T-cell (primary cell): ENCODE data around the gene NECTIN1. TPM values are rescaled to one million over a fixed set of nuclear protein-coding genes. Genes with fewer than 3 reads are reported as not detected.
A peak's percentile ranks its signal among the peaks of the same experiment; 100 is the strongest.

Experiments used
- ATAC-seq, 4 experiments: fragments of 200-7000 bp in 3 of 4; fragments of 150-1000 bp in 1 of 4; cut with Tn5 transposase; replicated peaks in 1 of 4; 1 replicate in 3 of 4; 2 replicates in 1 of 4; pipeline ENCODE4 v1.10.0; 2021; ENCODE audit warnings: moderate library complexity in 3 of 4, mild to moderate bottlenecking in 2 of 4, moderate number of reproducible peaks in 1 of 4
- CTCF ChIA-PET, 2 donors: fragments of 300-600 bp; sonication (Branson Sonifier 250); formaldehyde crosslinking; loops; one replicate each; lab custom pipeline; 2022; ENCODE audit warnings: antibody characterized with exemption in 2 of 2; lab: Charles Lee
- POLR2A ChIA-PET, 2 donors: fragments of 300-600 bp; sonication (Branson Sonifier 250); formaldehyde crosslinking; loops; one replicate each; lab custom pipeline; 2022; ENCODE audit warnings: antibody characterized with exemption in 2 of 2; lab: Charles Lee
- DNase-seq, 35 experiments: peaks; one replicate each; pipeline versions ENCODE4 v3.0.0 to v3.0.0-alpha.2; 2013 to 2023
- H3K27ac ChIP-seq: one replicate; pipeline ENCODE4 v1.5.1; 2013; ENCODE audit warnings: low read length
- H3K27me3 ChIP-seq, 2 experiments: replicated peaks in 1 of 2; 1 replicate in 1 of 2; 2 replicates in 1 of 2; pipeline versions ENCODE4 v1.6.1 to v1.7.0; 2013; ENCODE audit warnings: low read length in 1 of 2, mixed read lengths in 1 of 2; ENCODE audit not compliant: control insufficient read depth in 2 of 2, insufficient read depth in 2 of 2; ENCODE audit errors: extremely low read depth in 1 of 2
- H3K36me3 ChIP-seq, 2 donors: 1 replicate in 1 of 2; 2 replicates in 1 of 2; pipeline versions ENCODE4 v1.6.1 to v1.7.0; 2013; ENCODE audit warnings: low read length in 1 of 2; ENCODE audit not compliant: control insufficient read depth in 2 of 2, insufficient read depth in 1 of 2; ENCODE audit errors: extremely low read depth in 1 of 2
- H3K4me1 ChIP-seq, 2 experiments: 1 replicate in 1 of 2; 2 replicates in 1 of 2; pipeline versions ENCODE4 v1.6.1 to v1.7.0; 2013; ENCODE audit warnings: low read length in 2 of 2, mixed read lengths in 1 of 2; ENCODE audit not compliant: insufficient read depth in 2 of 2, control insufficient read depth in 1 of 2; ENCODE audit errors: extremely low read depth in 1 of 2
- H3K4me3 ChIP-seq, 2 donors: 1 replicate in 1 of 2; 2 replicates in 1 of 2; pipeline versions ENCODE4 v1.5.1 to v1.7.0; 2013; ENCODE audit warnings: mild to moderate bottlenecking in 2 of 2, low read length in 1 of 2, moderate library complexity in 1 of 2; ENCODE audit not compliant: control insufficient read depth in 1 of 2; ENCODE audit errors: extremely low read depth in 1 of 2
- H3K9me3 ChIP-seq: 2 replicates; pipeline ENCODE4 v1.7.0; 2013
- H3K27ac Mint-ChIP-seq, 2 donors: one replicate each; pipeline ENCODE4 v1.8.0; 2020 to 2021; ENCODE audit warnings: mild to moderate bottlenecking in 2 of 2, mixed read lengths in 2 of 2
- H3K27me3 Mint-ChIP-seq, 2 donors: one replicate each; pipeline ENCODE4 v1.8.0; 2021 to 2022; ENCODE audit warnings: mixed read lengths in 2 of 2
- H3K36me3 Mint-ChIP-seq: one replicate; pipeline ENCODE4 v1.8.0; 2021; ENCODE audit warnings: mixed read lengths
- H3K4me1 Mint-ChIP-seq, 3 donors: one replicate each; pipeline ENCODE4 v1.8.0; 2020 to 2022; ENCODE audit warnings: mixed read lengths in 3 of 3, mild to moderate bottlenecking in 1 of 3
- H3K4me3 Mint-ChIP-seq, 3 donors: one replicate each; pipeline ENCODE4 v1.8.0; 2020 to 2022; ENCODE audit warnings: mild to moderate bottlenecking in 3 of 3, mixed read lengths in 3 of 3, moderate library complexity in 3 of 3
- H3K9me3 Mint-ChIP-seq, 3 donors: one replicate each; pipeline ENCODE4 v1.8.0; 2020 to 2022; ENCODE audit warnings: mixed read lengths in 3 of 3
- WGBS: methylation state at CpG from one replicate; pipeline ENCODE4 v1.1.5; 2013; ENCODE audit warnings: missing lambda C conversion rate; ENCODE audit not compliant: insufficient coverage; 5-methylcytosine and 5-hydroxymethylcytosine counted together
- total RNA-seq, 35 experiments: library from RNA in 6 of 35; stranded (reverse) in 6 of 35; fragments of 120-200 nt in 1 of 35; gene quantifications; one replicate each; pipeline versions ENCODE4 v1.2.1 to v1.2.4 and lab custom pipeline; 2013 to 2026

Gene NECTIN1
- total RNA-seq, 5 donors from 2014 or later (not counting 1 experiment from before 2014, with no cell fraction given), result 1.8 to 3.5 (median 3.1) TPM

DNA sequence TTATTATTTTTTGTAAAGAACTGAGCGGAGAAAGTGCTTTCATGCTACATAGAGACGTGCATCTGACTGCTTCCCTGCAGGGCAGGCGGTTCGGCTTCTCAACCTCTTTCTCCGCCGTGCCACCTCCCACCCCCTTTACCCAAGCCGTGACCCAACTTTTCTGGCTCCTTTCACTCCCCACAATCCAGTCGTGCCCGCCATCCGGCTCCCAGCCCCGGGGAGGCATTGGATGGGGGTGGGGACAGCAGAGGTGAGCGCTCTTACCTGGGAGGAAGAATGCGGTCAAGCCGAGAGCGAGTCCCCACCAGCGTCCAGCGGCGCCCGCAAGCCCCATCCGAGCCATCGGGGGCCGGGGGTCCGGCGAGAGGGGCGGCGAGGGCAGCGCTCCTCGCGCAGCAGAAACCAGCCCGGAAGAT, 781 bp downstream of the NECTIN1 start:
- WGBS, result 1% methylated on average over 22 of the region's 30 CpGs
- H3K27ac Mint-ChIP-seq, result peak overlapping the region; percentile 58 to 59
- peak overlapping the region; percentile 79 to 93 (median 88) for H3K4me3 Mint-ChIP-seq
- peaks cover 11 to 13% of the 10 kb centered on the region in 2 donors for H3K27me3 Mint-ChIP-seq
- Histone ChIP-seq H3K27ac (no peak overlapping the region), H3K27me3 (peaks cover 5 to 52% of the 10 kb centered on the region in 2 experiments), H3K36me3 (no peaks in the 10 kb centered on the region), H3K4me1 (peaks cover 11 to 28% of the 10 kb centered on the region in 2 experiments), H3K4me3 (peak overlapping the region; percentile 61 to 78), H3K9me3 (no peaks in the 10 kb centered on the region)
- DNase-seq (peak in 4 of 35 experiments; percentile 1 to 31 (median 16)), ATAC-seq (no peak)
- H3K9me3 Mint-ChIP-seq, result no peaks in the 10 kb centered on the region
- peaks cover 5 to 22% (median 12%) of the 10 kb centered on the region in 3 donors for H3K4me1 Mint-ChIP-seq
- H3K36me3 Mint-ChIP-seq, result no peaks in the 10 kb centered on the region
- ChIA-PET CTCF (interaction anchor here in 1 of 2 donors (0.9 kb wide), 1 partner anchor 31 kb away, joined by 3 read pairs; no protein-coding TSS in a partner anchor), POLR2A (interaction anchor here in 1 of 2 donors (0.7 kb wide), 1 partner anchor 154 kb away, joined by 10 read pairs; no protein-coding TSS in a partner anchor)

GRCh38 chr11:119727523-119728151, 1.4 kb downstream of the NECTIN1 start:
- ChIA-PET CTCF (interaction anchor here in 1 of 2 donors (0.9 kb wide), 1 partner anchor 32 kb away, joined by 3 read pairs; no protein-coding TSS in a partner anchor), POLR2A (interaction anchor here in 1 of 2 donors (0.7 kb wide), 1 partner anchor 153 kb away, joined by 10 read pairs; no protein-coding TSS in a partner anchor)
- peaks cover 5 to 22% (median 12%) of the 10 kb centered on the region in 3 donors for H3K4me1 Mint-ChIP-seq
- H3K4me1 ChIP-seq, result peaks cover 11 to 28% of the 10 kb centered on the region in 2 experiments
- H3K4me3 Mint-ChIP-seq, result peak overlapping the region; percentile 79 to 93 (median 88)
- no peaks in the 10 kb centered on the region for H3K9me3 ChIP-seq
- peak overlapping the region; percentile 61 to 78 for H3K4me3 ChIP-seq
- no peaks in the 10 kb centered on the region for H3K36me3 ChIP-seq
- peaks cover 2 to 48% of the 10 kb centered on the region in 2 experiments for H3K27me3 ChIP-seq
- no peaks in the 10 kb centered on the region for H3K36me3 Mint-ChIP-seq
- 1% methylated on average over 23 of the region's 48 CpGs for WGBS
- no peaks in the 10 kb centered on the region for H3K9me3 Mint-ChIP-seq
- peak in 12 of 35 experiments; percentile 3 to 48 (median 22) for DNase-seq
- no peak overlapping the region for H3K27ac ChIP-seq
- peaks cover 11 to 13% of the 10 kb centered on the region in 2 donors for H3K27me3 Mint-ChIP-seq
- no peak overlapping the region for H3K27ac Mint-ChIP-seq
- no peak for ATAC-seq

DNA sequence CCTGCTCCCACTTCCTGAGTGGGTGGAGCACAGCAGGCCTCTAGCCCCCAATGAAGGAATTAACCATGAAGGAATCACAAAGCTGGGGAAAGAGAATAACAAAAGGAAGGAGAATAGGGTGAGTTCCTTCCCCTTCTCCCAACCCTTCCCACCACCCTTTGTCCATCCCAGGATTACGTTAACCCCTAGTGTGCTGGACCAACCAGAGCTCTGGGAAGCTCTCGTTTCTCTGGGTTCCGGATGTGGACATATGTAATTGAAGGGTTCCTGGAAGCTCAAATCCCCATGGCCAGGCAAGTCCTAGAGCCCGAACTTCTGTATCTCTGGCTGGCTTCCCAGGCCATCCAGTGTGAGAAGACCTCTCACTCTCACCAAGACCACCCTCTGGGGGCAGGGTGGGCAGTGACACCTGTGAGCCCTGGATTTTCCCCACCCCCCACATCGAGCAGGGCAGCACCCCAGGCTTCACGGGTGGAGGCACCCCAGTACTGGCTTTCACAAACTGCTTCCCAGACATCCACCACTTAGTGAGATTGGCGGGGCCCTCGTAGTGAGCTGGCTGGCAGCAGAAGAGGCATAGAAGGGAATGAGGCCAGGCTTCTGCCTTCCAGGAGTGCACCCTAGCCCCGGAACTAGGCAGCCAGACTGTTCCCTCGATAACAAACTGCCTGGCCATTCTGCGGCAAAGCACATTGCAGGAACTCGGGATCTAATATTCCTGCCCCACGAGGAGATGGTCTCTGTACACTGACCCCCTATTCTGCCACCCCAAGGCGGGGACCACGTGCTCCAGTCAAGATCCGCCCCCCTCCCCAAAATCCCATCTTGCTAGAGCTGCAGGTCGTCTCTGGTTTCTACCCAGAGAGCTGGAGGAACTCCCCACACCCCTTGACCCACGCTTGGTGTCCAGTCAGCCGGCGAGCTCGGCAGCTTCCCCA, 2.1 kb downstream of the NECTIN1 start:
- Mint-ChIP-seq H3K27ac (no peak overlapping the region), H3K27me3 (peaks cover 13 to 14% of the 10 kb centered on the region in 2 donors), H3K9me3 (no peaks in the 10 kb centered on the region), H3K4me3 (peak overlapping the region; percentile 56 to 88 (median 79)), H3K36me3 (no peaks in the 10 kb centered on the region), H3K4me1 (peaks cover 11 to 22% (median 12%) of the 10 kb centered on the region in 3 donors)
- Histone ChIP-seq H3K27ac (no peak overlapping the region), H3K4me3 (peak overlapping the region; percentile 61 to 78), H3K27me3 (peaks cover 2 to 49% of the 10 kb centered on the region in 2 experiments), H3K36me3 (no peaks in the 10 kb centered on the region), H3K4me1 (peaks cover 11 to 28% of the 10 kb centered on the region in 2 experiments), H3K9me3 (no peaks in the 10 kb centered on the region)
- no peak for ATAC-seq
- WGBS, result 31% methylated on average over 15 of the region's 21 CpGs
- no peak for DNase-seq
- CTCF ChIA-PET, result interaction anchor here (0.7 to 0.9 kb wide), 2 partner anchors 16 to 33 kb away, joined by 3 read pairs; no protein-coding TSS in a partner anchor
- POLR2A ChIA-PET, result no interaction called here

DNA sequence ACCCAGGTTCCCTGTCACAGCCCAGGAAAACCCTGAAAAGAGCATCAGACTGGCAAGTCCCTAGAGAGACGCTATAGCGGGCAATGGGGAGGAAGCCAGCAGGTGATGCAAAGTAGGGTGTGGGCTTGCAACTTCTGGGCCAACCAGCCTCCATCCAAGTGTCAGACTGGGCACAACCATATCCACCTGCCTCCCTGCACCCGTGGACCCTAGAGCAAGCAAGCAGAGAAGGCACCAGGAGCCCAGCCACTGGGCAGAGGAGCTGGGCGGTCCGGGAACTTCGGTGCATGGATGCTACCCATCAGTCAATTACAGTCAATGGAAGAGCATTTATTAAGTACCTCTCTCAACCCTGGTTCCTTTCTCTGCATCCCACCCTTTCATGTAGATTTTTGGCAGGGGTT, 2.8 kb downstream of the NECTIN1 start:
- H3K4me1 Mint-ChIP-seq, result peaks cover 12 to 22% (median 14%) of the 10 kb centered on the region in 3 donors
- no peaks in the 10 kb centered on the region for H3K36me3 Mint-ChIP-seq
- H3K27ac Mint-ChIP-seq, result no peak overlapping the region
- H3K27me3 ChIP-seq, result peaks cover 2 to 52% of the 10 kb centered on the region in 2 experiments
- no peaks in the 10 kb centered on the region for H3K9me3 ChIP-seq
- H3K27ac ChIP-seq, result no peak overlapping the region
- DNase-seq, result no peak
- no peaks in the 10 kb centered on the region for H3K36me3 ChIP-seq
- ChIA-PET CTCF (interaction anchor here in 1 of 2 donors (0.7 kb wide), 1 partner anchor 17 kb away, joined by 3 read pairs; no protein-coding TSS in a partner anchor), POLR2A (no interaction called here)
- peak overlapping the region in 2 of 3 donors; percentile 34 to 79 for H3K4me3 Mint-ChIP-seq
- H3K4me1 ChIP-seq, result peaks cover 11 to 28% of the 10 kb centered on the region in 2 experiments
- no peak for ATAC-seq
- 88% methylated on average over 6 of the region's 6 CpGs for WGBS
- H3K9me3 Mint-ChIP-seq, result no peaks in the 10 kb centered on the region
- peaks cover 11 to 16% of the 10 kb centered on the region in 2 donors for H3K27me3 Mint-ChIP-seq
- H3K4me3 ChIP-seq, result no peak overlapping the region

GRCh38 chr11:119724956-119725355, 4.0 kb downstream of the NECTIN1 start:
- H3K4me1 Mint-ChIP-seq, result peaks cover 8 to 18% (median 14%) of the 10 kb centered on the region in 3 donors
- H3K4me3 Mint-ChIP-seq, result no peak overlapping the region
- peaks cover 4 to 9% of the 10 kb centered on the region in 2 donors for H3K27me3 Mint-ChIP-seq
- Histone ChIP-seq H3K4me1 (peaks cover 11 to 25% of the 10 kb centered on the region in 2 experiments), H3K27me3 (peaks cover 2 to 48% of the 10 kb centered on the region in 2 experiments), H3K36me3 (no peaks in the 10 kb centered on the region), H3K27ac (no peak overlapping the region), H3K4me3 (no peak overlapping the region), H3K9me3 (no peaks in the 10 kb centered on the region)
- WGBS, result no CpG with 5 or more reads among the region's 3 CpGs
- H3K27ac Mint-ChIP-seq, result no peak overlapping the region
- ATAC-seq (no peak), DNase-seq (no peak)
- no peaks in the 10 kb centered on the region for H3K36me3 Mint-ChIP-seq
- no peaks in the 10 kb centered on the region for H3K9me3 Mint-ChIP-seq
- ChIA-PET CTCF (no interaction called here), POLR2A (no interaction called here)

- H3K27me3 ChIP-seq, result peaks cover 2 to 42% of the 10 kb centered on the region in 2 experiments
- ATAC-seq (no peak), DNase-seq (no peak)
- H3K4me3 Mint-ChIP-seq, result no peak overlapping the region
- CTCF ChIA-PET, result no interaction called here
- no peaks in the 10 kb centered on the region for H3K36me3 Mint-ChIP-seq
- no peaks in the 10 kb centered on the region for H3K9me3 Mint-ChIP-seq
- H3K27me3 Mint-ChIP-seq, result peaks cover 4 to 9% of the 10 kb centered on the region in 2 donors
- no peaks in the 10 kb centered on the region for H3K9me3 ChIP-seq
- H3K36me3 ChIP-seq, result no peaks in the 10 kb centered on the region
- H3K27ac ChIP-seq, result no peak overlapping the region
- whole genome bisulfite sequencing, result 73% methylated on average over 4 of the region's 4 CpGs
- H3K4me1 Mint-ChIP-seq, result peaks cover 6 to 14% (median 14%) of the 10 kb centered on the region in 3 donors
- peaks cover 6 to 18% of the 10 kb centered on the region in 2 experiments for H3K4me1 ChIP-seq
- POLR2A ChIA-PET, result no interaction called here
- no peak overlapping the region for H3K27ac Mint-ChIP-seq
- no peak overlapping the region for H3K4me3 ChIP-seq
Measured at GRCh38 chr11:119723952-119724325, 5.1 kb downstream of the NECTIN1 start.
